GM21717 (cell line): ENCODE data around the gene CDC27.
"Not testable (repeated sequence)": the region's sequence is repeated elsewhere in the genome, so short reads cannot be mapped to it uniquely, and the experiment has no call there.

Experiments used
- ATAC-seq: cut with Tn5 transposase; IDR thresholded peaks from one replicate; pipeline ENCODE4 v1.9.1; 2021; ENCODE audit warnings: mild to moderate bottlenecking, moderate library complexity; ENCODE audit not compliant: unreplicated experiment

The CDC27 gene

GRCh38 chr17:47188876-47189731 is at the start of gene CDC27:
Gene CDC27, minus strand, starts transcription at chr17:47189295. Its CDS starts 123 bp downstream, at chr17:47189172.
- peak; percentile 88 for ATAC-seq

- ATAC-seq: no peak
These were observed 49.4 kb upstream of the CDC27 start for GRCh38 chr17:47238321-47239010.

GRCh38 chr17:47237841-47238240 is 48.7 kb upstream of the CDC27 start:
- ATAC-seq: no peak

- ATAC-seq: no peak
These were observed 46.8 kb upstream of the CDC27 start for GRCh38 chr17:47235923-47236322.

- ATAC-seq: no peak
These were observed 46.4 kb upstream of the CDC27 start for GRCh38 chr17:47235506-47235905.

GRCh38 chr17:47232465-47232864 is 43.4 kb upstream of the CDC27 start:
- no peak for ATAC-seq

- ATAC-seq: no peak
These were observed 42.8 kb upstream of the CDC27 start for GRCh38 chr17:47231866-47232265.

- ATAC-seq: no peak
These were observed 42.2 kb upstream of the CDC27 start for GRCh38 chr17:47231334-47231733.

- no peak for ATAC-seq
These were observed 41.8 kb upstream of the CDC27 start for GRCh38 chr17:47230864-47231263.

- no peak for ATAC-seq
These were observed 40.7 kb upstream of the CDC27 start for GRCh38 chr17:47229535-47230443.

GRCh38 chr17:47227862-47228261 is 38.8 kb upstream of the CDC27 start:
- ATAC-seq: no peak

- no peak for ATAC-seq
These were observed 37.0 kb upstream of the CDC27 start for GRCh38 chr17:47225911-47226688.

- no peak for ATAC-seq
These were observed 36.4 kb upstream of the CDC27 start for GRCh38 chr17:47225436-47225858.

- no peak for ATAC-seq
These were observed 35.9 kb upstream of the CDC27 start for GRCh38 chr17:47224966-47225365.

- ATAC-seq: not testable (repeated sequence)
These were observed 35.0 kb upstream of the CDC27 start for GRCh38 chr17:47224077-47224476.

- ATAC-seq: no peak
These were observed 34.4 kb upstream of the CDC27 start for GRCh38 chr17:47223460-47223859.

- ATAC-seq: no peak
These were observed 33.9 kb upstream of the CDC27 start for GRCh38 chr17:47223007-47223406.

- ATAC-seq: no peak
These were observed 33.0 kb upstream of the CDC27 start for GRCh38 chr17:47222047-47222446.

- ATAC-seq: no peak
These were observed 32.1 kb upstream of the CDC27 start for GRCh38 chr17:47221154-47221553.

- ATAC-seq: no peak
These were observed 31.5 kb upstream of the CDC27 start for GRCh38 chr17:47220531-47220999.
